ENCODE results near the gene SCUBE3.

SCUBE3 gene

DNA sequence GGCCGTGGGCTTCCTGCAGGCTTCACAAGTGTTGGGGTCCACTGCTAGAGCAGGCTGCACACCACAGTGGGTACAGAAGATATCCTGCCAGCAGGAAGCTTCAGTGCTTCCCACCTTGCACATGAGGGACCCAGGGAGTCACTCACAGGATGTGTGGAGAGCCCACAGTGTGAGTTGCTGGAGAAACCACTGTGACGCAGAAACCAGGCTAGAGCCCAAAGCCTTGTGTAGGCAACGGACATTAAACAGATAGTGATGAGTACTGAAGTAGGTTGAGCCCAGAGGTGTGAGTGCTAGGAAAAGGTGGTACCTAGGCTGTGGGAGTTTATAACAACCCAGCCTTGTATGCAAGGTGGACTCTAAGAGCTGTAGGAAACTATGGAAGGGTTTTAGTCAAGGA is 65.0 kb downstream of the SCUBE3 start:
- no peak for DNase-seq

DNA sequence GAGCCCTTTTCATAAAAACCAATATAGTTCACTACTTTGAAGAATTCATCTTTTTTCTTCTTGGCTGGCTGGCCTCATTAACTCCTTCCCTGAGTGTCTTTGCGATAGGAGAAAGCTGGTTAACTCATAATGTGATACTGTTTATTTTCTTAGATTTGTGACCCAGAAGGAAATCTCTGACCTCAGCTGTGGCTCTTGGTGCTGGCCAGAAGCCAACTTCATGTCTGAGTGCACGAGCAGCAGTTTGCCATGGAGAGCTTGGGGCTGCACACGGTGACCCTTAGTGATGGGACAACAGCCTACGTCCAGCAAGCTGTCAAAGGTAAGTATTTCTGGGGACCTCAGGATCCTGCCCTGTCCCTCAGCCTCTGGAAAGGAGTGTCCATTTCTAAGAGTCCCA is 67.1 kb downstream of the SCUBE3 start:
- DNase-seq = no peak

- DNase-seq = no peak
Measured at GRCh38 chr6:35282472-35282871, 68.7 kb downstream of the SCUBE3 start.

GRCh38 chr6:35283361-35283760 is 69.6 kb downstream of the SCUBE3 start:
- DNase-seq = no peak

GRCh38 chr6:35287671-35288396 is 74.1 kb downstream of the SCUBE3 start:
- no peak for DNase-seq

DNA sequence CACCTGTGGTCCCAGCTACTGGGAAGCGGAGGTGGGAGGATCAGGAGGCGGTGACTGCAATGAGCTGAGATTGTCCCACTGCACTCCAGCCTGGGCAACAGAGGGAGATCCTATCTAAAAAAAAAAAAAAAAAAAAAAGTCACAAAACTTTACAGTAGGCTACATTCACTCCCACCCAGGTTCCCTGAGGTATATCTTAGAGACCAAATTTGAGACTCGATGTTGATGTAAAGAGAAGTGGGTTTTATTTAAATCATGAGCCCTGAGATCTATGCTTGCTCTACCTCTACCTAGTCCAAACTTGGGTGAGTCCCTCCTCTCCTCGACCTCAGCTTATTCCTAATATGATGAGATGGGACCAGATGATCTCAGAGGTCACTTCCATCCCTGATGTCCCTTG is 75.1 kb downstream of the SCUBE3 start:
- no peak for DNase-seq

DNA sequence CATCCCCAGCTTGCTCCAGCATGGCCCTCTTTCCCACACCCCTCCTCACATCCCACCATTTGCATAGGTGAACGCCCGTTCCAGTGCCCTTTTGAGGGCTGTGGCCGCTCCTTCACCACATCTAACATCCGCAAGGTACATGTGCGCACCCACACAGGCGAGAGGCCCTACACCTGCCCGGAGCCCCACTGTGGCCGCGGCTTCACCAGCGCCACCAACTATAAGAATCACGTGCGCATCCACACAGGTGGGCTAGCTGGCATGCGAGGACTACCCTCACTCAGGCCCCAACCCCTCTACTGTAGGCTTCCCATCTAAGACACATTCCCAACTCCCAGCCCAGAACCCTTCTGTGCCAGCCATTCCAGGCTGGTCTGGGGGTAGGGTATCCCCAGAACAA is 77.7 kb downstream of the SCUBE3 start:
- no peak for DNase-seq

- DNase-seq = no peak
Measured at GRCh38 chr6:35292494-35292893, 78.7 kb downstream of the SCUBE3 start.

GRCh38 chr6:35293681-35294080 is 79.9 kb downstream of the SCUBE3 start:
- no peak for DNase-seq

- DNase-seq = peak; percentile 61 to 66
Measured at GRCh38 chr6:35294308-35294945, 80.7 kb downstream of the SCUBE3 start.

GRCh38 chr6:35295036-35295435 is 81.3 kb downstream of the SCUBE3 start:
- DNase-seq = no peak

- DNase-seq = no peak
Measured at GRCh38 chr6:35295521-35296315, 82.0 kb downstream of the SCUBE3 start.

GRCh38 chr6:35296931-35297600 is 83.3 kb downstream of the SCUBE3 start:
- DNase-seq = no peak

DNA sequence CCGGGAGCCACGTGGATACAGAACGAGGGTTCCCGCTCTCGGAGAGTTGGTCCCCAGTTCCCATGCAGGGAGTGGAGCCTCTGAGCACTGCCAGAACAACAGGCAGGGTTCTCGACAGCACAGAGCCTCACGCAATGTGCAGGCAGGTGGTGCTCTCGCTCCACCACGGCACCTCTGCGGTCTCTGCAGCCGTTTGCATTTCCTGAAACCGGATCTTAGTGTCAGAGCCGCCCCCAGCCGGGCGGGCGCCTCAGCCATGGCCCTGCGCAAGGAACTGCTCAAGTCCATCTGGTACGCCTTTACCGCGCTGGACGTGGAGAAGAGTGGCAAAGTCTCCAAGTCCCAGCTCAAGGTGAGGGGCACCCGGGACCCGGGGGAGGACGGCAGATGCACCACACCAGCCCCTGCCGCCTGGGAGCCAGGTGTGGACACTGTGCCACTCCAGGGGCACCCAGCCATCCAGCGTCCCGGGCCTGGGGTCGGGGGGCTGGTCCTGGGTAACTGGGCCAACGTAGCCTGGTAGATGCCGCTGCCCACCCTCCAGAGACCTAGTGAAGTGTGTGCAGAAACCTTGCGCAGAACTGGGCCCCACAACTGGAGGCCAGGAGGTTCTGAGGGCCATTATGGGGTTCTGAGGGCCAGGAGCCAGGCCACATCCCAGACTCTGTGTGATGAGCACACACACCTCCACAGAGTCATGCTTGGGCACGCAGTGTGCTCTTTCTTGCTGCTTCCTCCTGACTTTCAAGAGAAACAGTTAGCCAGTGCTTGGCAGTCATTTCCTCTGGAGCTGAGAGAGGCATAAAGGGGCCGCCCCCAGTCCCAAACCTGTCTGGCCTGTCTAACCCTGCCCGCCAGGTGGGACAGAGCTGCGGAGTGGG is 84.1 kb downstream of the SCUBE3 start, which contains the start of gene DEF6:
DEF6 (plus strand) TSS at position 218 of the 881 bp plus-strand sequence; CDS start at position 257, 39 bp downstream.
- DNase-seq = peak; percentile 91

DNA sequence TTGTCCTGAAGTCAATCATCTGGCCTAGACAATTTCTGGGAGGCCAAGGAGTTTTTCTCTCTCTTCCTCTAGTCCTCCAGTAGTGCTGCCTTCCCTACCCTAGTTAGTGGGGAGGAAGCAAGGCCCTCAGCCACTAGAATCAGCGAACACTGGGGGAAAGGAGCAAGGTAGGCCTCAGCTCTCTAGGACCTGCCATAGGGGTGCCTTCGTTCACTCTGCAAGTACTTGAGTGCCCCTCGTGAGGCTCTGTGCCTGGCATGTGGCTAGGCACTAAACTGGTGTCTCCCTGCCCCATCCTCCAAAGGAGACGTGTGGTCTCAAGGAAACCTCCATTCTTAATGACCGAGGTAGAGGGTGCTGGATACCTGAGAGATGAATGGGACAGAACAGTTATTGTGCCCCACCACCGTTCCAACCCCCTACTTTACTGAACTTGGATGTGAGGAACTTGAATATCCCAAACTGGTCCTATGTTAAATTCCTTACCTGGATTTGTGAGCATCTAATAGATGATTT is 84.9 kb downstream of the SCUBE3 start:
- peak in 1 of 2 donors; percentile 28 for DNase-seq

GRCh38 chr6:35299674-35300073 is 85.9 kb downstream of the SCUBE3 start:
- DNase-seq = peak; percentile 32 to 62

GRCh38 chr6:35300848-35301247 is 87.1 kb downstream of the SCUBE3 start:
- peak; percentile 61 to 65 for DNase-seq
